ENCODE measurements around the gene SURF1.

Gene SURF1

GRCh38 chr9:133348718-133349573, 7.3 kb downstream of the SURF1 start:
- Histone ChIP-seq H3K9me3 (ENCODE audit: severe bottlenecking) (no peaks in the 10 kb centered on the region), H3K36me3 (ENCODE audit: low read depth) (peaks cover 81% of the 10 kb centered on the region), H3K4me1 (ENCODE audit: insufficient read depth, poor library complexity, severe bottlenecking) (peaks cover 7% of the 10 kb centered on the region), H3K4me3 (ENCODE audit: severe bottlenecking) (peak overlapping the region; percentile 93), H3K27ac (ENCODE audit: poor library complexity, severe bottlenecking) (peak overlapping the region; percentile 93), H3K27me3 (ENCODE audit: insufficient read depth, poor library complexity, severe bottlenecking) (no peaks in the 10 kb centered on the region)
- TF ChIP-seq, protein P1, sequence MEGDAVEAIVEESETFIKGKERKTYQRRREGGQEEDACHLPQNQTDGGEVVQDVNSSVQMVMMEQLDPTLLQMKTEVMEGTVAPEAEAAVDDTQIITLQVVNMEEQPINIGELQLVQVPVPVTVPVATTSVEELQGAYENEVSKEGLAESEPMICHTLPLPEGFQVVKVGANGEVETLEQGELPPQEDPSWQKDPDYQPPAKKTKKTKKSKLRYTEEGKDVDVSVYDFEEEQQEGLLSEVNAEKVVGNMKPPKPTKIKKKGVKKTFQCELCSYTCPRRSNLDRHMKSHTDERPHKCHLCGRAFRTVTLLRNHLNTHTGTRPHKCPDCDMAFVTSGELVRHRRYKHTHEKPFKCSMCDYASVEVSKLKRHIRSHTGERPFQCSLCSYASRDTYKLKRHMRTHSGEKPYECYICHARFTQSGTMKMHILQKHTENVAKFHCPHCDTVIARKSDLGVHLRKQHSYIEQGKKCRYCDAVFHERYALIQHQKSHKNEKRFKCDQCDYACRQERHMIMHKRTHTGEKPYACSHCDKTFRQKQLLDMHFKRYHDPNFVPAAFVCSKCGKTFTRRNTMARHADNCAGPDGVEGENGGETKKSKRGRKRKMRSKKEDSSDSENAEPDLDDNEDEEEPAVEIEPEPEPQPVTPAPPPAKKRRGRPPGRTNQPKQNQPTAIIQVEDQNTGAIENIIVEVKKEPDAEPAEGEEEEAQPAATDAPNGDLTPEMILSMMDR (IDR thresholded peaks at IDR 0.05; ENCODE audit: poor library complexity, severe bottlenecking) = no peak
- DNase-seq (ENCODE audit: low spot score) = no peak
- no peak for ATAC-seq (ENCODE audit: low read depth)

GRCh38 chr9:133347985-133348717, 8.1 kb downstream of the SURF1 start, which contains the start of the genes MED22 and RPL7A:
Gene MED22 (minus strand): TSS chr9:133348131. CDS start chr9:133346662, 1,469 bp downstream.
Gene RPL7A (plus strand): TSS chr9:133348218. CDS start chr9:133348244, 26 bp downstream.
- TF ChIP-seq, protein P1 (IDR thresholded peaks at IDR 0.05; ENCODE audit: poor library complexity, severe bottlenecking) = no peak
- ATAC-seq (ENCODE audit: low read depth) (peak; percentile 56), DNase-seq (ENCODE audit: low spot score) (peak; percentile 89)
- peak within 1 kb of the TSS; percentile 93 for H3K27ac ChIP-seq (ENCODE audit: poor library complexity, severe bottlenecking)
- H3K4me3 ChIP-seq (ENCODE audit: severe bottlenecking) = peak within 1 kb of the TSS; percentile 93
- no peaks in the 10 kb centered on the region for H3K27me3 ChIP-seq (ENCODE audit: insufficient read depth, poor library complexity, severe bottlenecking)
- H3K4me1 ChIP-seq (ENCODE audit: insufficient read depth, poor library complexity, severe bottlenecking) = peaks cover 7% of the 10 kb centered on the region
- H3K36me3 ChIP-seq (ENCODE audit: low read depth) = peaks cover 81% of the 10 kb centered on the region
- no peaks in the 10 kb centered on the region for H3K9me3 ChIP-seq (ENCODE audit: severe bottlenecking)

GRCh38 chr9:133347515-133347984, 8.7 kb downstream of the SURF1 start:
- DNase-seq (ENCODE audit: low spot score) (no peak), ATAC-seq (ENCODE audit: low read depth) (peak; percentile 51)
- H3K36me3 ChIP-seq (ENCODE audit: low read depth) = peaks cover 80% of the 10 kb centered on the region
- peak overlapping the region; percentile 93 for H3K4me3 ChIP-seq (ENCODE audit: severe bottlenecking)
- no peaks in the 10 kb centered on the region for H3K9me3 ChIP-seq (ENCODE audit: severe bottlenecking)
- TF ChIP-seq, protein P1 (IDR thresholded peaks at IDR 0.05; ENCODE audit: poor library complexity, severe bottlenecking) = no peak
- H3K27me3 ChIP-seq (ENCODE audit: insufficient read depth, poor library complexity, severe bottlenecking) = no peaks in the 10 kb centered on the region
- H3K4me1 ChIP-seq (ENCODE audit: insufficient read depth, poor library complexity, severe bottlenecking) = peaks cover 7% of the 10 kb centered on the region
- peak overlapping the region; percentile 93 for H3K27ac ChIP-seq (ENCODE audit: poor library complexity, severe bottlenecking)

DNA sequence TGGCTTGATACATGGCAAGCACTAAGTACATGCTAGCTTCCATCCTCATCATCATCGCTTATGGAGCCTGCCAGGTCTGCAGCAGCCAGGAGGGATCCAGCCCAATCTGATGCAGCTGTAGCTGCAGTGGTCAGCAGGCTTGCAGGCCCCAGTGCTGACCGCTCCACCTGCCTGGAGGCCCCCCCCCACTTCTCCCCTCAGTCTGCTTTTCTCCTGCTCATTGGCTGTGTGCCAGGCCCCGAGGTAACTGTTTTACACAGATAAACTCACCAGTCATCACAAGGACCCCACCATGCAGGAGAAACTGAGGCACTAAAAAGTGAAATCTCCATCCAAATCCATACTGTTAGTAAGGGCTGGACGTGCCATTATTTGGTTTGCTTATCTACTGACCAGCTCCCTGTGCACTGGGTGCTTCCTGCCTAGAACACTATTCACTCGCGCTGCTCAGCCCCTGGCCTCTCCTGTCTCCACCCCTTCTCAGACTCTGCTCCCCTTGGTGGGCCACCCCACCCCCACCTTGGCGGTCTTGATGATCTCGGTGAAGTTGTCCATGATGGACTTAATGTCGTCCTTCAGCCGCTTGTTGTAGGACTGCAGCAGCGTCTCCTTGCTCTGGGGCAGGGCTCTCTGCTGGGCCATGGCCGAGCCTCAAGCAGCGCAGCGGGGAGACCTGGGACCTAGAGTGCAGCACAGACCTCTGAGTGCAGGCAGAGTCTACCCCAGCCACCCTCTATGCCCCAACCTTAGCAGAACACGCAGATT, 10.1 kb downstream of the SURF1 start:
- peak overlapping the region; percentile 93 for H3K4me3 ChIP-seq (ENCODE audit: severe bottlenecking)

More for the DNA sequence above, 10.1 kb downstream of the SURF1 start:
- DNase-seq (ENCODE audit: low spot score) (no peak), ATAC-seq (ENCODE audit: low read depth) (no peak)
- TF ChIP-seq, protein P1 (IDR thresholded peaks at IDR 0.05; ENCODE audit: poor library complexity, severe bottlenecking) = no peak
- Histone ChIP-seq H3K27me3 (ENCODE audit: insufficient read depth, poor library complexity, severe bottlenecking) (no peaks in the 10 kb centered on the region), H3K27ac (ENCODE audit: poor library complexity, severe bottlenecking) (no peak overlapping the region), H3K4me1 (ENCODE audit: insufficient read depth, poor library complexity, severe bottlenecking) (peaks cover 7% of the 10 kb centered on the region), H3K9me3 (ENCODE audit: severe bottlenecking) (no peaks in the 10 kb centered on the region), H3K36me3 (ENCODE audit: low read depth) (peaks cover 80% of the 10 kb centered on the region)
